SHP77 treated with DMSO at 0.1 percent for 48 hours (cell line): ENCODE results near the gene METTL3.

Experiments used
- DNase-seq: peaks from one replicate; lab custom pipeline; 2025; lab: John Stamatoyannopoulos, UW

Gene METTL3

GRCh38 chr14:21526672-21527317 lies 15.7 kb upstream of the METTL3 start:
- DNase-seq, result no peak

- DNase-seq, result peak; percentile 80
Observed at GRCh38 chr14:21525962-21526671, 15.0 kb upstream of the METTL3 start, which contains the start of gene SALL2. SALL2 (minus strand) TSS chr14:21526346; CDS start chr14:21526127, 219 bp downstream.

GRCh38 chr14:21525571-21525961 lies 14.4 kb upstream of the METTL3 start:
- no peak for DNase-seq

- DNase-seq, result no peak
Observed at GRCh38 chr14:21524575-21525490, 13.7 kb upstream of the METTL3 start.

GRCh38 chr14:21523203-21523602 lies 12.1 kb upstream of the METTL3 start:
- DNase-seq, result no peak

GRCh38 chr14:21521501-21521900 lies 10.4 kb upstream of the METTL3 start:
- no peak for DNase-seq

- no peak for DNase-seq
Observed at GRCh38 chr14:21520767-21521166, 9.6 kb upstream of the METTL3 start.

- no peak for DNase-seq
Observed at GRCh38 chr14:21518725-21519124, 7.6 kb upstream of the METTL3 start.

- no peak for DNase-seq
Observed at GRCh38 chr14:21514341-21514740, 3.2 kb upstream of the METTL3 start.

GRCh38 chr14:21509432-21510143 lies 1.6 kb downstream of the METTL3 start:
- DNase-seq, result no peak

- DNase-seq, result no peak
Observed at GRCh38 chr14:21506557-21506956, 4.6 kb downstream of the METTL3 start.

GRCh38 chr14:21505012-21505553 lies 6.1 kb downstream of the METTL3 start:
- DNase-seq, result no peak

- no peak for DNase-seq
Observed at GRCh38 chr14:21503376-21503775, 7.8 kb downstream of the METTL3 start.

GRCh38 chr14:21501568-21501967 lies 9.6 kb downstream of the METTL3 start:
- no peak for DNase-seq

- DNase-seq, result peak; percentile 56
Observed at GRCh38 chr14:21498540-21499526, 12.3 kb downstream of the METTL3 start.

- DNase-seq, result no peak
Observed at GRCh38 chr14:21496453-21496852, 14.7 kb downstream of the METTL3 start.

GRCh38 chr14:21494902-21495762 lies 16.0 kb downstream of the METTL3 start:
- no peak for DNase-seq

GRCh38 chr14:21486640-21487087 lies 24.5 kb downstream of the METTL3 start:
- DNase-seq, result no peak
